ENCODE results near the gene COL5A3. TPM values are rescaled to one million over a fixed set of nuclear protein-coding genes. Genes with fewer than 3 reads are reported as not detected.

Gene COL5A3
- total and polyA plus RNA-seq, 2 experiments from 2014 or later = 1.9 to 2.1 TPM

GRCh38 chr19:10006752-10007323, 3.5 kb downstream of the COL5A3 start:
- Histone ChIP-seq H3K4me3 (no peak overlapping the region), H3K27me3 (peaks cover 26% of the 10 kb centered on the region), H2AFZ (no peak overlapping the region), H3K36me3 (replicated peaks; ENCODE audit: insufficient read depth, low read depth) (no peaks in the 10 kb centered on the region), H3K79me2 (no peaks in the 10 kb centered on the region), H3K4me1 (ENCODE audit: insufficient read depth) (peaks cover 16% of the 10 kb centered on the region), H3K9me2 (replicated peaks; ENCODE audit: insufficient read depth) (no peaks in the 10 kb centered on the region), H3K9me3 (ENCODE audit: low read depth) (no peaks in the 10 kb centered on the region), H3K27ac (peak overlapping the region; percentile 12), H3K4me2 (no peak overlapping the region), H4K20me1 (ENCODE audit: insufficient read depth, poor library complexity, severe bottlenecking) (no peaks in the 10 kb centered on the region)
- no peak for DNase-seq (ENCODE audit: low spot score)
- no peak for TF ChIP-seq EZH2phosphoT487 (IDR thresholded peaks at IDR 0.05; ENCODE audit: low read depth, severe bottlenecking, unreplicated experiment)
- no peak for TF ChIP-seq EZH2 (IDR thresholded peaks at IDR 0.05; ENCODE audit: borderline replicate concordance)
- no peak for TF ChIP-seq CTCF (IDR thresholded peaks at IDR 0.05; ENCODE audit: poor library complexity)

- 63% methylated on average over 6 of the region's 7 CpGs for WGBS (ENCODE audit: low lambda C conversion rate, missing lambda C conversion rate)
- no peaks in the 10 kb centered on the region for H3K36me3 ChIP-seq (replicated peaks; ENCODE audit: insufficient read depth, low read depth)
- peak overlapping the region; percentile 12 for H3K27ac ChIP-seq
- no peaks in the 10 kb centered on the region for H3K9me3 ChIP-seq (ENCODE audit: low read depth)
- H3K4me1 ChIP-seq (ENCODE audit: insufficient read depth) = peaks cover 16% of the 10 kb centered on the region
- H2AFZ ChIP-seq = no peak overlapping the region
- no peaks in the 10 kb centered on the region for H3K9me2 ChIP-seq (replicated peaks; ENCODE audit: insufficient read depth)
- H3K4me3 ChIP-seq = no peak overlapping the region
- H4K20me1 ChIP-seq (ENCODE audit: insufficient read depth, poor library complexity, severe bottlenecking) = no peaks in the 10 kb centered on the region
- DNase-seq (ENCODE audit: low spot score) = no peak
- no peak for TF ChIP-seq CTCF (IDR thresholded peaks at IDR 0.05; ENCODE audit: poor library complexity)
- no peak for TF ChIP-seq EZH2 (IDR thresholded peaks at IDR 0.05; ENCODE audit: borderline replicate concordance)
- no peak for TF ChIP-seq EZH2phosphoT487 (IDR thresholded peaks at IDR 0.05; ENCODE audit: low read depth, severe bottlenecking, unreplicated experiment)
- no peak overlapping the region for H3K4me2 ChIP-seq
- peaks cover 21% of the 10 kb centered on the region for H3K27me3 ChIP-seq
- H3K79me2 ChIP-seq = no peaks in the 10 kb centered on the region
Measured at GRCh38 chr19:10006335-10006708, 4.0 kb downstream of the COL5A3 start.

- no peak for DNase-seq (ENCODE audit: low spot score)
- Histone ChIP-seq H3K27me3 (peaks cover 16% of the 10 kb centered on the region), H3K79me2 (no peaks in the 10 kb centered on the region), H2AFZ (no peak overlapping the region), H3K4me2 (no peak overlapping the region), H3K27ac (no peak overlapping the region), H3K36me3 (replicated peaks; ENCODE audit: insufficient read depth, low read depth) (no peaks in the 10 kb centered on the region), H3K4me3 (no peak overlapping the region), H3K4me1 (ENCODE audit: insufficient read depth) (peaks cover 16% of the 10 kb centered on the region), H3K9me2 (replicated peaks; ENCODE audit: insufficient read depth) (no peaks in the 10 kb centered on the region), H3K9me3 (ENCODE audit: low read depth) (no peaks in the 10 kb centered on the region), H4K20me1 (ENCODE audit: insufficient read depth, poor library complexity, severe bottlenecking) (no peaks in the 10 kb centered on the region)
- WGBS (ENCODE audit: low lambda C conversion rate, missing lambda C conversion rate) = 81% methylated on average over 17 of the region's 17 CpGs
- TF ChIP-seq CTCF (IDR thresholded peaks at IDR 0.05; ENCODE audit: poor library complexity) (no peak), EZH2 (IDR thresholded peaks at IDR 0.05; ENCODE audit: borderline replicate concordance) (no peak), EZH2phosphoT487 (IDR thresholded peaks at IDR 0.05; ENCODE audit: low read depth, severe bottlenecking, unreplicated experiment) (no peak)
Measured at GRCh38 chr19:10005632-10006334, 4.5 kb downstream of the COL5A3 start.

Measured in hepatocyte (in vitro differentiated cells).